Thyroid gland (tissue), 4 donors: ENCODE results near the gene NUP214. TPM values are rescaled to one million over a fixed set of nuclear protein-coding genes. Genes with fewer than 3 reads are reported as not detected.

Experiments
- DNase-seq, 2 donors: peaks; one replicate each; pipeline ENCODE4 v3.0.0-alpha.2; 2019
- H3K27ac ChIP-seq, 3 donors: fragments of 200-600 bp; sonication (generic); 1 replicate in 2 of 3; 2 replicates in 1 of 3; pipeline ENCODE4 v1.5.1; 2016 to 2019; ENCODE audit warnings: mild to moderate bottlenecking in 1 of 3, moderate library complexity in 1 of 3
- H3K27me3 ChIP-seq: fragments of 200-600 bp; sonication (generic); one replicate; pipeline ENCODE4 v1.5.1; 2019
- H3K36me3 ChIP-seq, 2 donors: fragments of 200-600 bp; sonication (generic); one replicate each; pipeline ENCODE4 v1.5.1; 2016 to 2019
- H3K4me1 ChIP-seq, 2 donors: fragments of 200-600 bp; sonication (generic); one replicate each; pipeline ENCODE4 v1.5.1; 2017 to 2019
- H3K4me3 ChIP-seq, 3 donors: fragments of 200-600 bp; sonication (generic); replicated peaks in 1 of 3; 1 replicate in 2 of 3; 2 replicates in 1 of 3; pipeline ENCODE4 v1.5.1; 2016; ENCODE audit warnings: mild to moderate bottlenecking in 1 of 3
- H3K9me3 ChIP-seq: fragments of 200-600 bp; sonication (generic); one replicate; pipeline ENCODE4 v1.5.1; 2017
- POLR2A ChIP-seq, 2 donors: fragments of 450-650 bp; IDR thresholded peaks; one replicate each; pipeline ENCODE4 v1.6.1; 2017; ENCODE audit warnings: antibody characterized with exemption in 2 of 2, mild to moderate bottlenecking in 2 of 2, moderate library complexity in 1 of 2
- WGBS, 2 donors: methylation state at CpG; one replicate each; pipeline ENCODE4 v1.1.5; 2017; 5-methylcytosine and 5-hydroxymethylcytosine counted together
- intact Hi-C: fragments of 100-400 bp; cut with DNase I; formaldehyde crosslinking; loops from one replicate; pipeline ENCODE4 v1.15.1; 2023
- small RNA-seq: library from RNA; depleted of rRNA; stranded (forward); fragments of <200 nt; gene quantifications from one replicate; pipeline ENCODE3, GENCODE V24; 2016
- total RNA-seq, 4 donors: library from RNA; depleted of rRNA; stranded (reverse); fragments of >200 nt; gene quantifications; one replicate each; pipeline ENCODE4 v1.2.3, GENCODE V29; 2016
- TF ChIP-seq, protein P1 (sequence below), 6 experiments: fragments of 200-600 bp in 3 of 6; fragments of 450-650 bp in 3 of 6; sonication (generic) in 3 of 6; IDR thresholded peaks; one replicate each; pipeline ENCODE4 v1.5.1; 2016 to 2019; ENCODE audit warnings: antibody characterized with exemption in 6 of 6, mild to moderate bottlenecking in 2 of 6, inconsistent platforms in 1 of 6, moderate library complexity in 1 of 6

The NUP214 gene
- total RNA-seq, 4 donors from 2014 or later, result 27.3 to 59.2 (median 46.6) TPM

DNA sequence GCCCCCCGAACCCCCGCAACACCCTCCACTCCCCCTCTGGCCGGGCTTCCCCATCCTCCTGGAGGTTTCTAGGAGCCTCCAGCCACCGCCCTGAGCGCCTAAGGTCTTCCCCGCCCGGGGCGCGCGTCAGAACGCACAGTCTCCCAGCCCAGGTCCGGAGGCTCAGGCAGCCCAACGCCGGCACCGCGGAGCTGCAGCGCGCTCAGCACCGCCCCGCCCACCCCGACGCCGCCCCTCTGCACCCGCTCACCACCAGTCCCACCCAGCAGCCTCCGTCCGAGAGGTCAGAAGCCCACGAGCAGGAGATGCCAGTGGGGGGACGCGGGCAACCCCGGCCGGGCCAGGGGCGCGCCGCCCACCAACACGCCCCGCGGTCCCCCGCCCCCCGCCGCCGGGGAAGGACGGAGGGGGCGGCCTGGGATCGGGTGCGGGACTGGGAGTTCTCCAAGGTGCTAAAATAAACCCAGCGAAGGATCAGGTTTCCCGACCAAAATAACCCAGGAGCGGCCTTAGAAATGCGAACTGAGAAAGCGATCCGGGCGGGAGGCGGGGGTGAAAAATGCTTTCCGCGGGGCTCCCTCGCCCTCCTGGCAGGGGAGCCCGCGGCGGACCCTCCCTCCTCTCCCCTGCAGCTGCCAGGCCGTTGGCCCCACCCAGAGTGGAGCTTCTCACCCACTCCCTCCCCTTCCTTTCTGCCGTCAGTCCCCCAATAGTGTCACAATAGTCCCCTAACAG is 157.5 kb downstream of the NUP214 start:
- TF ChIP-seq, protein P1, sequence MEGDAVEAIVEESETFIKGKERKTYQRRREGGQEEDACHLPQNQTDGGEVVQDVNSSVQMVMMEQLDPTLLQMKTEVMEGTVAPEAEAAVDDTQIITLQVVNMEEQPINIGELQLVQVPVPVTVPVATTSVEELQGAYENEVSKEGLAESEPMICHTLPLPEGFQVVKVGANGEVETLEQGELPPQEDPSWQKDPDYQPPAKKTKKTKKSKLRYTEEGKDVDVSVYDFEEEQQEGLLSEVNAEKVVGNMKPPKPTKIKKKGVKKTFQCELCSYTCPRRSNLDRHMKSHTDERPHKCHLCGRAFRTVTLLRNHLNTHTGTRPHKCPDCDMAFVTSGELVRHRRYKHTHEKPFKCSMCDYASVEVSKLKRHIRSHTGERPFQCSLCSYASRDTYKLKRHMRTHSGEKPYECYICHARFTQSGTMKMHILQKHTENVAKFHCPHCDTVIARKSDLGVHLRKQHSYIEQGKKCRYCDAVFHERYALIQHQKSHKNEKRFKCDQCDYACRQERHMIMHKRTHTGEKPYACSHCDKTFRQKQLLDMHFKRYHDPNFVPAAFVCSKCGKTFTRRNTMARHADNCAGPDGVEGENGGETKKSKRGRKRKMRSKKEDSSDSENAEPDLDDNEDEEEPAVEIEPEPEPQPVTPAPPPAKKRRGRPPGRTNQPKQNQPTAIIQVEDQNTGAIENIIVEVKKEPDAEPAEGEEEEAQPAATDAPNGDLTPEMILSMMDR (IDR thresholded peaks at IDR 0.05), result no peak
- no peak for TF ChIP-seq POLR2A (IDR thresholded peaks at IDR 0.05)
- intact Hi-C loops, result no loop called here
- no peaks in the 10 kb centered on the region for H3K36me3 ChIP-seq
- no peaks in the 10 kb centered on the region for H3K27me3 ChIP-seq
- H3K4me1 ChIP-seq, result peaks cover 0 to 6% of the 10 kb centered on the region in 2 donors
- H3K9me3 ChIP-seq, result no peaks in the 10 kb centered on the region
- H3K27ac ChIP-seq, result no peak overlapping the region
- 3 to 7% methylated on average over 22 to 26 of the region's 61 CpGs for WGBS, 2 donors
- no peak overlapping the region for H3K4me3 ChIP-seq
- no peak for DNase-seq

Small RNA genes within 50 kb of the gene (small RNA-seq; reads per million reads assigned to genes)
- not detected for gene RNU6-881P

Other genes with a start within 250 kb of the NUP214 start
- not detected for gene QRFP, start 228.8 kb upstream of the NUP214 start, total RNA-seq
- gene FIBCD1, start 186.3 kb upstream of the NUP214 start, total RNA-seq, result under 1 TPM in 2 of 4 donors, not detected in 2; 0.11 to 0.13 TPM
- 10 to 100 TPM in 1 of 4 donors, 1 to 10 TPM in 2, under 1 TPM in 1; 0.81 to 11.1 (median 3.2) TPM for gene LAMC3, start 116.4 kb upstream of the NUP214 start, total RNA-seq
- gene AIF1L, start 29.1 kb upstream of the NUP214 start, total RNA-seq, result 100 to 1,000 TPM in 1 of 4 donors, 10 to 100 TPM in 3; 43.0 to 114 (median 87.9) TPM
- 1 to 10 TPM; 1.1 to 3.4 (median 1.6) TPM for gene FAM78A, start 150.9 kb downstream of the NUP214 start, total RNA-seq
- 1 to 10 TPM; 1.1 to 2.9 (median 2.7) TPM for gene PLPP7, start 164.1 kb downstream of the NUP214 start, total RNA-seq